SK-N-MC (cell line): ENCODE measurements around the gene OR2A42.
"Not testable (repeated sequence)": the region's sequence is repeated elsewhere in the genome, so short reads cannot be mapped to it uniquely, and the experiment has no call there.

Source experiments
- EZH2 ChIP-seq: fragments of 200-600 bp; sonication (generic); IDR thresholded peaks from one replicate; pipeline ENCODE4 v1.6.1; 2017; ENCODE audit warnings: antibody characterized with exemption
- FOXP2 ChIP-seq: optimal IDR thresholded peaks from 2 replicates; pipeline ENCODE3; 2011; ENCODE audit warnings: mild to moderate bottlenecking, moderate library complexity; ENCODE audit not compliant: insufficient read depth; ENCODE audit errors: extremely low read length, control extremely low read depth
- POLR2AphosphoS5 ChIP-seq: IDR thresholded peaks from 2 replicates; pipeline ENCODE4 v1.6.1; 2012; ENCODE audit warnings: mild to moderate bottlenecking, low read depth, low read length, borderline replicate concordance

DNA sequence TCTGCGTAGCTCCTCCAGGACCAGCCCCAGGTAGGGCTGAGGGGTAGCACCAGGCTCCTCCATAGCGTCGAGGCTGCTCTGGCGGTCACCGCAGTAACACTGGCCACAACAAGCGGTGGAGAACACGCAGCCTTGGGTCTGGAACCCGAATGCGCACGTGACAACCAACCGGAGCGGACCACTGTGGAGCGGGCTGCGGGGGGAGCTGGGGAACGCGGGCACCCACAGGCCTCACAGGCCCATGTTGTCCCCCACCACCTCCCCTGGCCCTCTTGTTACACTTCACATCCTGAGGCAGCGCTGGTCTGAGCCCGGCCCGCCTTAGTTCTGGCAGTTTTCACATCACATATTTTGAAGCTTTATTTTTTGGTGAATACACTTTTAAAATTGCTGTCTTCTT is 29.8 kb upstream of the OR2A42 start, which contains the start of gene CTAGE8:
- TF ChIP-seq EZH2, POLR2AphosphoS5, FOXP2: not testable (repeated sequence)
